Fibroblast of the aortic adventitia (primary cell): Measurements from ENCODE around the gene LAMA2. TPM values are rescaled to one million over a fixed set of nuclear protein-coding genes. Genes with fewer than 3 reads are reported as not detected.

Source experiments
- DNase-seq: peaks from one replicate; pipeline ENCODE4 v3.0.0-alpha.2; 2010; ENCODE audit warnings: low read depth
- H3K4me3 ChIP-seq: 2 replicates; pipeline ENCODE4 v1.5.1; 2011; ENCODE audit warnings: low read depth, mild to moderate bottlenecking, control low read depth, low read length, moderate library complexity
- CTCF ChIP-seq: IDR thresholded peaks from 2 replicates; pipeline ENCODE4 v1.5.1; 2011; ENCODE audit warnings: mild to moderate bottlenecking, low read length, control low read depth, inconsistent platforms; ENCODE audit not compliant: insufficient read depth
- total RNA-seq: library from RNA; depleted of rRNA; stranded (reverse); fragments of >200 nt; gene quantifications from 2 replicates; pipeline ENCODE4 v1.2.3, GENCODE V29; 2012; ENCODE audit warnings: low replicate concordance

Gene LAMA2
- total RNA-seq, 1 donor, result 99.1 TPM

- peak; percentile 5 for DNase-seq
- TF ChIP-seq CTCF, result no peak
Measured at GRCh38 chr6:129276986-129277385, 394.0 kb downstream of the LAMA2 start.

DNA sequence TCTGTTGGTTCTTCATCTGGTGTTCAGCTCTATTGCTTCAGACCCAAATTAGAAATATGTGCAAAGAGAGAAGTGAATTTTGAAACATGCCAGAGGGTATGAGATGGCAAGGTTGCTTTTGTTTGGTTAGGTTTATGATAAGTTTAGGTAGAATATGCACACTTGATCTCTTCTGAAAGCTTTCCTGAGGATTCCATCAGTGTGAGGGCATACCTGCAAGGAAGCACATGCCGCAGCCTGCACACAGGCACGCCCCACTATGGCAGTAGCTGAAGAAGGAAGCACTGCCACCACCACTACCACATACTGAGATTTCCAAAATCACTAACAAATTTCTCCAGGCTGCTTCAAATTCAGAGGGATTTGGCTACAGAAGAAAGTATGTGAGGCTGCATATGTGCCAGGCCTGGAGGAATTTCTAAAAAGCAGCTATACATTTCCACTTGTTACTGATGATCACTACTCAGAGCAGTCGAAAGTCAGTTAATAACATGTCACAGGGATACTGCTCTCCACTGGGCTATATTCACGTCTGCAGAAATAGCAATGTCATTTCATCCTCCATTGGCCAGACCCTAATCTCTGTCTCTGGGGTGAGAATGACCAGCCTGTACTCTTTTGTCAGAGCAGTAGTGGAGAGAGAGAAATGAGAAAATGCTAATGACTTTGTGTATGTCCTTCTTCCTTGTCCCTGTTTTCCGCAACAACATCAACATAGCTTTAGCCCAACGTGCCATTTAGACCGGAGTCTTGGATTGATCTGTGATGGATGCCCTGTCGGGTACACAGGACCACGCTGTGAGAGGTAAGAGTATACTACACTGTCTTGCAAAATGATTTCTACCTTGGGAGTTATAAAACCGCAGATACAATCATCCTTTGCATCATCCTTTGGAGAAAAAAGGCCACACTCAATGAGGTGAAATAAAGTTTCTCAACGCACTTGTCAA lies 396.7 kb downstream of the LAMA2 start:
- TF ChIP-seq CTCF, result no peak
- H3K4me3 ChIP-seq, result no peak overlapping the region
- DNase-seq, result no peak

More at GRCh38 chr6:129276986-129277385, 394.0 kb downstream of the LAMA2 start:
- H3K4me3 ChIP-seq, result no peak overlapping the region

- TF ChIP-seq CTCF, result no peak
Measured at GRCh38 chr6:129280293-129280644, 397.3 kb downstream of the LAMA2 start.

DNA sequence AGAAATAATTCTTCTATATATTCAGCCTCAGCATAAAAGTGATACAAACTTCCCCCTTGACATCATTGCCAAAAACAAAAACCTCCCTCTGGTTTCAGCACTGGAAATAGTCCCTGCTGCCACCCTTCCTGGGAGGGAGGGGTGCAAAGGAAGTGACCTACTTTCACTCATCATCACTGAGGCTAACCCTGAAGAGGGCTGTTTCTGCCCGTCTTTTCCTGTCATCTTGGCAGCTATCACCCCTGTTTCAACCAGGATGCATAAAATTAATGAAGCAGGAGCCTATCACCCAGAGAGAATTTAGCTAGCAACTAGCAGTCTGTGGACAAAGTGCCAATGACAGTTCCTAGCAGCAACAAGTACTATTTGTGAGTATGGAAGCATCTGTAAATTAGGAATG lies 397.8 kb downstream of the LAMA2 start:
- no peak for DNase-seq
- no peak for TF ChIP-seq CTCF

More at GRCh38 chr6:129280293-129280644, 397.3 kb downstream of the LAMA2 start:
- H3K4me3 ChIP-seq, result no peak overlapping the region
- DNase-seq, result no peak

GRCh38 chr6:129281168-129281796 lies 398.3 kb downstream of the LAMA2 start:
- no peak for TF ChIP-seq CTCF
- H3K4me3 ChIP-seq, result no peak overlapping the region
- no peak for DNase-seq

More for the DNA sequence above, 397.8 kb downstream of the LAMA2 start:
- no peak overlapping the region for H3K4me3 ChIP-seq

DNA sequence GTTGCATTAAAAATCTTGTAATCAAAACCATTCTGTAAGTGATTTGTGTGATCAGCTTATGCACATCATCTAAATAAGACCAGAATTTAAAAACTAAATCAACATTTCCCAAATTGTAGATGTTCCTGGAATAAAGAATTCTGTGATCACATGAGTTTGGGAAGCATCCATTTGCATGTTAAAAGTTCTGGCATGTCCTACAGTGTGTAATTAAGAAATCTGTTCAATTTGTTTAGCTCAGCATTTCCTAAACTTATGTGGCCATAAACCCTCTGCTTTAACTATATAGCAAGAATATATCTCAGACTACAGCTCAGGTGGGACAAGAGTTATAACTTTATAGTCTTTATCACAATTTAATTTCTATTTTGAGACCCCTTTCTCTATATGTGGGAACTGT lies 399.1 kb downstream of the LAMA2 start:
- TF ChIP-seq CTCF, result no peak
- DNase-seq, result no peak
- no peak overlapping the region for H3K4me3 ChIP-seq
